Measurements from ENCODE around the gene METTL15. TPM values are rescaled to one million over a fixed set of nuclear protein-coding genes. Genes with fewer than 3 reads are reported as not detected.
"Not testable (repeated sequence)": the region's sequence is repeated elsewhere in the genome, so short reads cannot be mapped to it uniquely, and the experiment has no call there.

Gene METTL15
- total RNA-seq, 4 donors from 2014 or later: 8.5 to 41.1 (median 17.0) TPM

DNA sequence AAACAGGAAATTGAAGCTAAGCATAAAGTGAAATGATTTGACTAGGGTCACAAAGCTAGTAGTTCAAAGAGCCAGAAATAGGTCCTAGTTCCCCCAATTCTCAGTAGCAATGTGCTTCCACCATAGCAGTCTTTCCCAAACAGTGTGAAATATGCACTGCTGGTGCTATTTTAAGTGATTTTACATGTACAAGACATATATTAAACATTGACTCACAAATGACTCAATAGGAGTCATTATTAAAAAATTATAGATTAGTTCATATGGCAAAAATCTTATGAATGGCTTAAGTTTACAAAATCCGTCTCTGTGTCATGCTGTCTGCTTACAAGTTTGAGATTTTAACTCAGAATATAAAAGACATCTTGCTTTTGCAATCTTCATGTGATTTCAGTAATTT, 21.6 kb upstream of the METTL15 start:
- H3K9me3 ChIP-seq: no peaks in the 10 kb centered on the region
- intact Hi-C loops (cut with DNase I; ENCODE audit: low total_unique reads): no loop called here
- H3K27me3 ChIP-seq: no peaks in the 10 kb centered on the region
- DNase-seq: no peak
- H3K36me3 ChIP-seq: no peaks in the 10 kb centered on the region
- no peaks in the 10 kb centered on the region for H3K4me1 ChIP-seq
- TF ChIP-seq, protein P1, sequence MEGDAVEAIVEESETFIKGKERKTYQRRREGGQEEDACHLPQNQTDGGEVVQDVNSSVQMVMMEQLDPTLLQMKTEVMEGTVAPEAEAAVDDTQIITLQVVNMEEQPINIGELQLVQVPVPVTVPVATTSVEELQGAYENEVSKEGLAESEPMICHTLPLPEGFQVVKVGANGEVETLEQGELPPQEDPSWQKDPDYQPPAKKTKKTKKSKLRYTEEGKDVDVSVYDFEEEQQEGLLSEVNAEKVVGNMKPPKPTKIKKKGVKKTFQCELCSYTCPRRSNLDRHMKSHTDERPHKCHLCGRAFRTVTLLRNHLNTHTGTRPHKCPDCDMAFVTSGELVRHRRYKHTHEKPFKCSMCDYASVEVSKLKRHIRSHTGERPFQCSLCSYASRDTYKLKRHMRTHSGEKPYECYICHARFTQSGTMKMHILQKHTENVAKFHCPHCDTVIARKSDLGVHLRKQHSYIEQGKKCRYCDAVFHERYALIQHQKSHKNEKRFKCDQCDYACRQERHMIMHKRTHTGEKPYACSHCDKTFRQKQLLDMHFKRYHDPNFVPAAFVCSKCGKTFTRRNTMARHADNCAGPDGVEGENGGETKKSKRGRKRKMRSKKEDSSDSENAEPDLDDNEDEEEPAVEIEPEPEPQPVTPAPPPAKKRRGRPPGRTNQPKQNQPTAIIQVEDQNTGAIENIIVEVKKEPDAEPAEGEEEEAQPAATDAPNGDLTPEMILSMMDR (IDR thresholded peaks at IDR 0.05): no peak
- no peak for TF ChIP-seq POLR2A (IDR thresholded peaks at IDR 0.05)
- H3K27ac ChIP-seq: no peak overlapping the region
- no peak overlapping the region for H3K4me3 ChIP-seq

DNA sequence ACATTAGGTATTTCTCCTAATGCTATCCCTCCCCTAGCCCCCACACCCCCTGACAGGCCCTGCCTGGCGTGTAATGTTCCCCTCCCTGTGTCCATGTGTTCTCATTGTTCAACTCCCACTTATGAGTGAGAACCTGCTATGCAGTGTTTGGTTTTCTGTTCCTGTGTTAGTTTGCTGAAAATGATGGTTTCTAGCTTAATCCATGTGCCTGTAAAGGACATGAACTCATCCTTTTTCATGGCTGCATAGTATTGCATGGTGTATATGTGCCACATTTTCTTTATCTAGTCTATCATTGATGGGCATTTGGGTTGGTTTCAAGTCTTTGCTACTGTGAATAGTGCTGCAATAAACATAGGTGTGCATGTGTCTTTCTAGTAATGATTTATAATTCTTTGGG, 21.0 kb upstream of the METTL15 start:
- H3K4me3 ChIP-seq; H3K36me3 ChIP-seq; H3K9me3 ChIP-seq; intact Hi-C loops (cut with DNase I; ENCODE audit: low total_unique reads); H3K4me1 ChIP-seq; H3K27ac ChIP-seq; DNase-seq; H3K27me3 ChIP-seq: not testable (repeated sequence)

DNA sequence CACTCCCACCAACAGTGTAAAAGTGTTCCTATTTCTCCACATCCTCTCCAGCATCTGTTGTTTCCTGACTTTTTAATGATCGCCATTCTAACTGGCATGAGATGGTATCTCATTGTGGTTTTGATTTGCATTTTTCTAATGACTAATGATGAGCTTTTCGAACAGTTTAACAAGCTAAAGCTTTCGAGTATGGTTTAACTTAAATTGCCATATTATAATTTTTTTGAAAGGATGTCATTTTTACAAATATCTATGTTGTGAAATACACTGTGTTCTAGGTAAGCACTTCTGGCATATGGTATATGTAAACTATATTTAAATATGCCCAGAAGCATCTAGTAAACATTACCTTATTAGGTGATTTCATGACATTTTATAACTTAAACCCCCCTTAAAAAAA, 20.5 kb upstream of the METTL15 start:
- H3K9me3 ChIP-seq; DNase-seq; H3K4me3 ChIP-seq; H3K27ac ChIP-seq; H3K27me3 ChIP-seq; intact Hi-C loops (cut with DNase I; ENCODE audit: low total_unique reads); H3K36me3 ChIP-seq; H3K4me1 ChIP-seq: not testable (repeated sequence)

DNA sequence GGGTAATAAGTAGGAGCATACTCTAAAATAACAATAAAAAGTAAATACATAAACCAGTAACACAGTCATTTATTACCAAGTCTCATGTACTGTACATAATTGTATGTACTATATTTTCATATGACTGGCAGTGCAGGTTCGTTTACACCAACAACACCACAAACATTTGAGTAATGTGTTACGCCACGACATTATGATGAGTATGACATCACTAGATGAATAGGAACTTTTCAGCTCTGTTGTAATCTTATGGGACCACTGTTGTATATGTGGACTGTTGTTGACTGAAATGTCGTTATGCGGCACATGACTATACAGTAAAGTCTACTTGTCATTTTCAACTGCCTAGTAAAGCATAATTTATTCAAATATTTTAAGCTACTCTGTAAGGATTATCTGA, 18.8 kb upstream of the METTL15 start:
- intact Hi-C loops (cut with DNase I; ENCODE audit: low total_unique reads): no loop called here
- H3K4me1 ChIP-seq: no peaks in the 10 kb centered on the region
- no peaks in the 10 kb centered on the region for H3K36me3 ChIP-seq
- no peak overlapping the region for H3K27ac ChIP-seq
- DNase-seq: no peak
- H3K4me3 ChIP-seq: no peak overlapping the region
- no peaks in the 10 kb centered on the region for H3K27me3 ChIP-seq
- TF ChIP-seq, protein P1 (IDR thresholded peaks at IDR 0.05): no peak
- TF ChIP-seq POLR2A (IDR thresholded peaks at IDR 0.05): no peak
- no peaks in the 10 kb centered on the region for H3K9me3 ChIP-seq

DNA sequence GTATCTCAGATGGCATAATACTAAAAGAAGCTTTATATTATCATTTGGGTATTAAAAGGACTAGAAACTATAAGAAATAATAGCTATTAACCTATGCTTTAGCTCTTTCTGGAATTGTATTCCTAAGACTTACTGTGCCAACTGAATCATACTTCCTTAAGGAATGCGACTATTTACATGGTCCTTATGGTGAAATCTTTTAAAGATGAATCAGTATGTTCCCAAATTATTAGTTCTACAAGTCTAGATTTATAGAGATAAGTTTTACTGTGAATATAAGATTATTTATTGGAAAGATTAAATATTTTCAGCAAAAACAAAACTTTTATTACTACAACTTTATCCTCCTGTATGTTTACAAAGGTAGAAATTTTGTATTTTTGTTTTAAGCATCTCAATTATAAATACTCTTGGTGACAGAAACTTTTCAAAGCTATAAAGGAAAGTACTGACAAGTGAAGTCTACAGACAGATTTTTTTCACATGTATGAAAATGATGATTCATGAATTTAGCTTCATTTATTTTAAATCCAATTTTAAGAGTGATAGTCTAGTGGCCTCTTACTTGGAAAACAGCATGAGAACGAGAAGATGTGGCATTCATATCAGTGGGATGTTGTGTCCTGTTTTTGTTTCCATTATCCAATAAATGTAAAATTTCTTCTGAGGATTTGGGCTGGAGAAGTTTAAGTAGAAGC, 18.0 kb upstream of the METTL15 start:
- no peak for TF ChIP-seq POLR2A (IDR thresholded peaks at IDR 0.05)
- TF ChIP-seq, protein P1 (IDR thresholded peaks at IDR 0.05): no peak
- intact Hi-C loops (cut with DNase I; ENCODE audit: low total_unique reads): no loop called here
- H3K27ac ChIP-seq: no peak overlapping the region

DNA sequence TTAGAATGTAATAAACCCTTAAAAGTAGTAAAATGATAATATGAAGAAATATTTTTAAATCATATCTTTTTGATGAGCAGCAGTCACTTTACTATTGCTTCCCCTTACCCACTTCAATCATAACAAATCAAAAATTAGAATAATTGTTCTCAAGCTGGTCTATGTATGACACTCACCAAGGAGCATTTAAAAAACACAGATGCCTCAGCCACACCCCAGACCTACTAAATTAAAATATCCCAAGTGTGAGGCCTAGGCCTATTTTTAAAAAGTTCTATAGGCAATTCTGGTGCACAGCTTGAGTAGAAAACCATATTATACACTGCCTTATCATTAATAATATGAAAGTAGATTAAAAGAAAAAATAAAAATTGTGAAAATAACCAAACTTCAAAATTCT, 15.4 kb upstream of the METTL15 start:
- intact Hi-C loops (cut with DNase I; ENCODE audit: low total_unique reads): no loop called here
- Histone ChIP-seq H3K4me3 (no peak overlapping the region), H3K9me3 (no peaks in the 10 kb centered on the region), H3K36me3 (no peaks in the 10 kb centered on the region), H3K4me1 (no peaks in the 10 kb centered on the region), H3K27me3 (no peaks in the 10 kb centered on the region), H3K27ac (no peak overlapping the region)
- DNase-seq: no peak
- TF ChIP-seq POLR2A (IDR thresholded peaks at IDR 0.05): no peak
- TF ChIP-seq, protein P1 (IDR thresholded peaks at IDR 0.05): no peak

More for the DNA sequence above, 18.0 kb upstream of the METTL15 start:
- H3K4me1 ChIP-seq: no peaks in the 10 kb centered on the region
- no peaks in the 10 kb centered on the region for H3K9me3 ChIP-seq
- no peak for DNase-seq
- H3K4me3 ChIP-seq: no peak overlapping the region
- no peaks in the 10 kb centered on the region for H3K36me3 ChIP-seq
- no peaks in the 10 kb centered on the region for H3K27me3 ChIP-seq

Measured in uterus (tissue), 4 donors.